Midbrain (tissue), 1 donor: ENCODE results near the gene MEIS2.

Experiments used
- DNase-seq: peaks from one replicate; lab custom pipeline; 2025; lab: John Stamatoyannopoulos, UW

MEIS2 gene

DNA sequence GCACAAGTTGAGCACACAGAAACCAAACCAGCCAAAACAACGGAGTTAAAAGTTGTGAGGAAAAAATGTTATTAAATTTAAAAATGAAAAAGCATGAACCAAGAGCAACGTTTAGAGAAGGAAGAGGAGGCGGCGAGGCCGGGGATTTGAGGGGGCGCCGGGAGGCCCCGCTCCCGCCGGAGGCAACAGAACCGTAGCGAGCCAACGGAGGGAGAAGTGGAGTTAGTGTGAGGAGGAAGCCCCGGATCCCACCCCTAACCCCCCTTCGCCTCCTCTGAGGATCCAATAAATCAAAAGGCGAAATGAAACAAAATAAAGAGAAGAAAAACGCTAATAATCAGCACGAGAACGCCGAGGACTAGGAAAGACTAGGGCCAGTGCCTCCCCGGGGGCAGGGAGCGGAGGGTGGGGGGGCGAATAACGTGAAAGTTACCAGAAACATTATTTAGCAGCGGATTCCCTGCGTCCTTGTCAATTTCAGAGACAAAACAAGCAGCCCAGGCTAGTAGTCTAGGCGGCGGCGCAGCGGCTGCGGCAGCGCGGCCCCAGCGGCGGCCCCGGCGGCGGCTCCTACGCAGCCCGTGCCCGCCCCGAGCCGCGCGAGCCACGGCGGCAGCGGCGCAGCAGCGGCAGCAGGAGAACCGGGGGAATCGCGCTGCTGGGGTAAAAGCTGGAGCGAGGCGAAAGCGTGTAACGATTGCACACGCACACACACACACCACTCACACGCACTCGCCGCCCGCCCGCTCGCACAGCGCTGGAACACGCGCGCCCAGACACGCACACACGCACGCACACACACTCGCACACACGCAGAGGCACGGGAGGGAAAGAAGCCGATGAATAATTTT lies 1.7 kb downstream of the MEIS2 start:
- peak; percentile 58 for DNase-seq

DNA sequence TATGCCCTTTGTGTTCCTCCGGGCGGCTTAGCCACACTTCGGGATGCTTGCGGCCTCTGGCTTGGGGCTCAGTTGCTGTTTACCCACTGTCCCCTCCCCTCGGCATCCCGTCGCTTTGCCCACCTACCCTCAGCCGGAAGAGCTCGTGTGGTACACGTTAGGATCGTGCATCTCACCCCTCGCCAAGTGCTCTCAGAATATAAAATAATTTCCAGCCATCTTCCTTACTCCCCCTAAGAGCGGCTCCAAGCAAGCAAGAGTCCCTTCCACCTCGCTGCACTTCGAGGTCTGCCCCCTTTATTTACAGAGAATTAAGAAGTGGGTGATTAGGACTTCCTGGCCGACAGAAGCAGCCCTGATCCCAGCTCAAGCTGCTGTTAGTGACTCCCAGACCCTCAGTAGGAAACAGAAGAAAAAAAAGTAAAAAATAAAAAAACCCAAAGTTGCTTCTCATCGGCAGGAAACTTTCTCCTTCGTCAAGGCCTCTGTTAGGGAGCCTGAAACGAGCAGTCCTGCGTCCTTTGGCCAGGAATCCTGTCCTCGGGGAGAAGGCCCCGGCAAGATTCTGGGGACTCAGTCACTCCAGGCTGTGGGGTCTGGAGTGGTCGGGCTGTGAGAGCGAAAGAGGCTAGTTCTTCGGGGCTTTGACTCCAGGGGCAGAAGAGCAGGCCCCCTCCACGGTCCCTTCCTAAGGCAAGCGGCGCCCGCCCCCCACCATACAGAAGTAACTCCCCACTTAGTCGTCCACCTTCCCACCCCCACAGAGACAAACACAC lies 3.0 kb downstream of the MEIS2 start:
- DNase-seq: no peak

DNA sequence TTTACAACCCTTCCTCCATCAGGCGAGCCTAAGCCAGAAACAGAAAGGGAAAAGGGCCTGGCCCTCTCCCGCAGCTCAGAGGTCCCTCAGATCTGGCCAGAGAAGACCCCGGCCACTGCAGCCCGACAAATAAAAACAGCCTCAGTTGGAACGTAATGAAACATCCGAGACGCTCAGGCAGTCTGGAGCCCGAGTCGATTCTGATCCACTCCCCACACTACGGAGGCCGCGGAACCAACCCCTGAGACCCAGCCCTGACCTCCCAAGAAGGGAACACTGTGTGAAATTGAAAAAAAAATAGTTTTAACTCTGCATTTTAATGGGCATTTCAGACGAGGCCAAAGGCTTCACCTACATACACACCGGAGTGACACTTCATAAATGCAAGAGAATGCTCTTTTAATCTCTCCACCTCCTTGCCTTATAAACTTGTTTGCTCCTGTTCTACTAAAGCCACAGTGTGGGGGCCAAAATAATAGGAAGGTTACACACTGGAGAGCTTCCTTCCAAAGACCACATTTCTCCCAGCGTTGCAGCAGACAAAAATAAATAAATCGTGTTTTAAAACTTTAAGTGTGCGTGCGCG lies 3.7 kb downstream of the MEIS2 start:
- DNase-seq: no peak

DNA sequence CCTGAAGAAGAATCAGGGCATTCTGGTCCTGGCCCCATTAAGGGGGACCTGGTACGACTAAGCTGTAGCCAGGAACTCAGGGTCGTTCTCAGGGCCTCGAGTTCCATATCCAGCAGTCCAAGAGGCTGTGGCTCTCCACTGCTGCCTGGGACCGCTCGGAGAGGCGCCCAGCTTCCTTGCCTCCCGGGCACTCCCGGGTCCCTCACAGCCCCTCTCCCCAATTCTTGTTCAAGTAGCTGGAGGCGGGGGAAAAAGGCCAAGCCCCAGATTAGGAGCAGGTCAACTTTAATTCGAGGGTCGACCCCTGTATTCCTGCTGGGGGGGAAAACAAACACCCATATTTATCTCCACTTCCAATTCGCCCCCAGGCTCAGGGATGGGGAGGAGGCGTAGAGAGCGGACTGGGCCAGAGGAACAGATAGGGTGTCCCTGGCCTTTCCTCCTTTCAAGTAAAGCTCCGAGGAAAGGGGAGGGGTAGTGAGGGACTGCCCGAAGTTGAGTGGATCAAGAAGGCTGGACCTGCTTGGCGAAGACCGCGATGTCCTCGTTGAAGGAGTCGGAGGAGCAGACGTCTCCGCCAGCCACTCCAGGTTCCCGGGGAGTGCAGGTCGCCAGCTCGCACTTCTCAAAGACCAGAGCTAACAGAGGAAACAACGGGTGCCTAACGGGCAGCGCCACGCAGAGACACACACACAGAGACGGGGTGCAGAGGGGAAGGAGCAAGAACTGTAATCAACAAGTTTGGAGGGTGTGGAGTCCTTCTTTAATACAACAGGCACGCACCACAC lies 4.4 kb downstream of the MEIS2 start:
- no peak for DNase-seq

DNA sequence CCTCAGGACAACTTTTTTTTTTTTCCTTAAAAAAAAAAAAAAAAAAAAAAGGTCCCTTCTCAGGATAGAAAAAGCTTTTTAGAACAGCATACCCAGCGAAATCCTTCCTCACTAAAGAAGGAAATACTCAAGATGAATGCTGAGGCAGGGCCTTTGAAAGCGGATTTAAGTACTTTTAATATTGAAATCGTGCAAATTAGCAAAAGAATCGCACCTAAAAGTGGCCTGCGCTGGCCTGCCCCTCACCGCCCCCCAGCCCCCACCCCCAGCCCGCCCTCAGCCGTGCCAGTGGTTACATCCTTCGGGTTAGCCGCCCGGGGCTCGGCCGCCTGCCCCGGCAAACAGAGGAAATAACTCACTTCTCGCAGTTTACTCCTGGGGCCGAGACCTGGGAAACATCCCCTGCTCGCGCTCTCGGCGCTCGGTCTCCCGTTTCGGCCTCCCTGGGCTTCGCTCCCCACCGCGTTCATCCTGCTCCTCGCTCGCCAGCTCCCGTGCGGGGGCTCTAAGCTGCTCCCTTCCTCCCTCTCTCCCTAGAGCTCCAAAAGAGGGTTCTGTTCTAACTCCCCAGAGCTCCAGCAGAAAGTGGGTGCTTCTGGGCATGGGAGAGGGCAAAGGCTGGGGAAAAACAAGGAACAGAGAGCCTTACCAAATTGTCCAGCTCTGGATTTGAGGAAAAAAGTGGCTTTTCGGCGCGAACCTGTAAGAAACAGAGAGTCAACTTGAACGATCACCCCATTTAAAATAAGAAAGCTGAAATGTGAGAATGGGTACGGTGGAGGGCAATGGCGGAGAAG lies 5.2 kb downstream of the MEIS2 start:
- DNase-seq: no peak

DNA sequence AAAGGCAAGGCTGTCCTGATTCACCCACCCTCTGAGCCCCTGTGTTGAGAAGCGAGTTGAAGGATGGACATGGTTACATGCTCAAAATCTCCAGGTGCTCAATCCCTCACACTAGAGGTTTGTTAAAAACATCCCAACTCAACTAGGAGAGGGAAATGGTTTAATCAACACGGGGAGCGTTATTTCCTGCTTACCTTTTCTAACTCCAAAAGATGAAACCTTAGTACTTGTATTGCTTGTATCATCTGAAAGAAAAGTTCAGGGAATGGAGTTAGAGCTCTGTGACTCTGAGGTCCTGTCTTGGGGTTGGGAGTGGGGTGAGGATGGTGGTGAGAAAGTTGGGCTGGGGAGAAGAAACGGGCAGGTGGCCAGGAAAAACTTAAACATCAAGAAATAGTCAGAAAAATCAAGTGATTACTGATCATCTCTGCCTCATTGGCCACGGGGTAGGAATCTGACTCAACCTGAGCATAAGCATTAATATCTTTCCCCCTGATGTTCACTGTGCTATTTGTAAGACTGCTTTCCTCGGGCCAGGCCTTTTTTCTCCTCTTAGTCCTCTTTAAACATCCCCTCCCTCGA lies 5.9 kb downstream of the MEIS2 start:
- no peak for DNase-seq

DNA sequence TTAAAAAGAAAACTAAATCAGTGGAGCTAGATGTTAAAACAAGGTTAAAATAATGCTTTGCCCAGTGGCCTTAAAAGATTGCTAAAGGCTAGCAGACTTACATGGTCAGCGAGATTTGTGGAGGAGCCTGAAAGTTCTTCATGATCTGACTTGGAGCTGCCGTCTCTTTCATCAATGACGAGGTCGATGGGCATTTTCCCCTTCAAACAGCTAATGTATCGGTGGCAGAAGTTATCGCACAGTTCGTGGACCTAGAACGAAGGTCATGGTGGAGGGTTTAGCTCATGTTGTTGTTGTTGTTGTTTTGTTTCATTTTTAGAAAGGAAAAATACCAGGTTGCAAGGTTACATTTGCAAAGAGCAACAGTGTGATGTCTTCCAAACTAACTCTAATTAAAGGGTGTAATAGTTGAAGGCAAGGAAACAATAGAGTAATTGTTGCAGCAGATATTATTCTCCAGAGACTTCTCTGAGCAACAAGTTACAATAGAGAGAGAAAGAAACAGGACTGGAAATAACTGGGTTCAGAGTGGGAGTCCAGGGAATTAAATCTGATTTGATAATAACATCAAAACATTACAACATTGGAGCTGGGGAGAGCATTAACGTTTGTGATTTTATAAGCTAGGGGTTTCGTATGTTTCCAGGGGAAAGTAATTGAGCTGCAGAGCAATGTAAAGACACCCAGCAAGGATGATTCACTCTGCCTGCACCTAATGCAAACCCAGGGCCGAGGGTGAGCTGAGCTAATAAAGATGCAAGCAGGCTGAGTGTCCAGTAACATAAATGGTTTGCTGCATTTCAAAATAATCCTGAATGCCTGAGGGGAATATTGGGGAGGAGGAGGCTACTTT lies 6.6 kb downstream of the MEIS2 start:
- DNase-seq: peak; percentile 16

DNA sequence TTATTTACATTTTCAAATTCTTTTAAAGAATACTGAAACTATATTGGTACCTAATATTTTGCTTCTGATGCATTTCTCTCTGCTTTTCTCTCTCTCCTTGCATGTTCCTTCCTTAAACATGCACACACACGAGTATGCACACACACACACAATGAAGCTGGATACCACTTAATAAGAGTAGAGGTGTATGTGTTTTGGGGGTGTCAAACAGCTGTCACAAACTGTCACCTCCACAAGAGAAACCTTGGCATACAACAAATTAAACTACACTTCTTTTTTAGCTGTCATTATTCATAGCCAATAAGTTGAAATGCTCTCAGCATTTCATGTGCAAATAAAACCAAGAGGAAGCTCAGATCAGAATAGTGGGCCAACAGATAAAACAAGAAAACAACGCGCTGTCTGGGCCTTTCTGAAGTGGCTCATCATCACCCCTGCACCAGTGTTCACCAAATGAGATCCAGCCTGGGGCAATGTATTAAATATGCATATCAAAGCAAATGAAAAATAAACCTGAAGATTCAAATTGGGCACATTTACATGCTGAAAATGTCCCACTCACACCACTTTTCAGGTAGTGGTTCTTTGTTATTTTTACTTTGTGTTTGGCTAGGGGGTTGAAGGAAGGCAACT lies 9.7 kb downstream of the MEIS2 start:
- no peak for DNase-seq

DNA sequence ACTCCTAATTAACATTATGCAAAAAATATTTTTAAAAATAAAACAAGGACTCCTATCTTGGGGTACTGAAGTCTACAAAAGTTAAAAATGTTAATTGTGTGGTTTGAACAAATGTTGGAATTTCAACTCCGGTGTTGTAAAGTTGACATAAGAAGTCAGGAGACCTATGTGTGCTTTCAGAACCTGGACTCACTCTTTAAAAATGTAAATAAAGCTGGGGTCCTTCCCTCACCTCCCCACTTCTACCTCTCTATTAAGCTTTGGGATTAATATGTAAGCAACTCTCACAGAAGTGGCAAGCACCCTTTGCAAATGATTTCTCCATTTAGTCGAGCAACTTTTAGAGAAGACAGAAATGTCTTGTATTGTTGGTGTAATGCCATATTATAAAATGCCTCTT lies 11.9 kb downstream of the MEIS2 start:
- DNase-seq: no peak

DNA sequence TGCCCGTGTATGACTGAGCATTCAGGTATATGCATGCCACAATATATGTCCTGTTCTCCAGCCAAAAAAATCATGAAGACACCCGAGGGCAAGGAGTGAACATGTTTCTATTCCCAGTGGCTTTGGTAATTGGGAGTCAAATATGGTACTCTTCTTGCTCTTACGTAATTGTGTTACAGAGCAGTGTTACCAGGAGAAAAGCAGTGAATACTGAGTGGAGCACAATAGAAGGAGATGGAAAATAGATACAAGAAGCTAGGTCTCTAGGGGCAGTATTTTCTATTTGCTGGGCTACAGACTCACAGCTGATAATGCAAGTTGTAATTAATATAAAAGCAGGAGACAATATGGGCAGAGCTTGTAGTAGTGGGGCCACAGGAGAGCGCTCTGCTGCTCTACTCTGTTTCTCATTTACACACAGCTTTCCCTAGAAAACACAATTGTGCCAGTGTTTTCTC lies 13.2 kb downstream of the MEIS2 start:
- DNase-seq: no peak

DNA sequence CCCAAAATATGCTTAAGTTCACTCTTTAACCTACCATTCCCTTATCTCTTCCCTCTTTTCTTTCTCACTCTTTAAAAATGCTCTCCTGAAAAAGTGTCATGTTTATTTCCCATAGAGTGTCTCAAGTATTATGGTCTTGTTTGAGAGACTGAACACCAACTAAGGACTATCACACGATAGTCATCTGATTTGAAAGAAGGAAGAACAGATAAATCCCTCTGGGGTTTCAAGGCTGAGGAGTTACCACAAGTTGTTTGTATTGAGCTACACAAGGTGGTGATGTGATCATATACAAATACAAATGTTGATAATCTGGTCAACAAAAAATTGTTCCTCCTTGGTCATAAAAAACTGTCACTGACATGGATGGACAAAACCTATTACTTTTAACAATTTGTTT lies 13.8 kb downstream of the MEIS2 start:
- no peak for DNase-seq

DNA sequence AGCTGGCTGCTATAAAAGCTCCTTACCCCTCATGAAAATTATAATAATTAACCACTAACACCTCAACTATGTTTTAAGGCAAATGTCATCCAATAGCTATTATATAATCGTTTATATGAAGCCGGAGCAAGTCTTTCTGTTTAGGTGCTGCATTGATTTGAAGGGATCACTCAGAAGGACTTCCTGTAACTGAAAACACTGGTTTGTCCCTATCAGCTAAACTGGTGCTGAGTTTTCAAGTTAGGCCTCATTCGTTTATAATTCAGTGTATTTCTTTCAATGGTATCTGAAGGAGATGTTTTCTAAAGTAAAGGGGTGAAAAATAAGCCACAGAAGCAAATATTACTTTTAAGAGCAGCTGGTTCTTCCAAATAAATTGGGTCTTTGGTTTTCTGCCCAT lies 14.2 kb downstream of the MEIS2 start:
- DNase-seq: no peak

DNA sequence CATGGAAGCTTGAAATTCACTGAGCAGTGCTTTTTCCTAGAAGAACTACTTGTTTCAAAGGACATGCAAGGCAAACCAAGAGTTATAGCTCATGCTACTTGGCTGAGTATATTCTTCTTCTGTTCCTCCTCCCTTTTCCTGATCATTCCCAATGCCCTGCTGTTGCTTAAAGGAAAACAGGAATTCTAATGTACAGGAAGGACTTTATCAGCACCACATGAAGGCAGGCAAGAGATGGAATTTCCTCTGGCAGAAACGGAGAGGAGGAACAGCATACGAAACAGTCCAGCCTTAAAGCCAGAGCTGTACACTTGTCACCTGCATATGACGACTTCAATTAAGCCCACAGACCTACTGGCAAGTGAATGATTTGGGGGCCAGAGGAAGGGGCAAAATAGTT lies 15.7 kb downstream of the MEIS2 start:
- DNase-seq: no peak

DNA sequence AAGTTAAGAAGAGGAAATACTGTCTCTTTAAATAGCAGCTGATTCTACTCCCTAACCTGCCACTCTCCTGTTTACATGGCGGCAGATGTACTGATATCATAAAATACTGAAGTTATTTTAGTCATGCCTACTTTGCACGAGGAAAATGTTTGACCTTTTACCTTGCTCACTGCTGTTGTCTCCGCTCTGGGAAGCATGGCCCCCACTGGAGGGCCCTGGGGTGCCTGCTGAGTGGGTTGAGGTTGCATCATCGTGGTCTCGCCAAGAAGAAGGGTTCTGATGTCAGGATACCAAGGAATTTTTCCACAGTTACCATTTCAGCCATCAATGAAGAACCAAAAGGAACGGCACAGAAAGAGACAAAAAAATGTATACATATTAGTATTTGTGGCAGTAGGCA lies 16.7 kb downstream of the MEIS2 start:
- no peak for DNase-seq

DNA sequence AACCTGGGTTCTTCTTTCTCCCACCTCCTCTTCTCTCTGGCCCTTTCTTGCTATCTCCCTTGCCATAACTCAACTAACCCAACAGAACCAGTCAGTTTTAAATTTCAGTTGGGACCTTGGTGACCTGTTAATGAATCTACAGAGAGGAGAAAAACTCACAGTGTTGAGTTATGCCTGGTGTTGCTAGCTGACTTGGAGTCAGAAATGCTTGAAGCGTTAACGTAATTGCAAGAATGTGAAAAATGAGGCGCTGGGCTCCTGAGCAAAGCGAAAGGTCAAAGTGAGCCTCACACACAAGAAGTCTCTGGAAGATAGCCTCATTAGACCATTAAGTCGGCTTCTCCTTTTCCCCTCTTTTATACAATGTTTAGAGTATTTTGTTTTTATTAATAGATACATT lies 18.4 kb downstream of the MEIS2 start:
- no peak for DNase-seq

DNA sequence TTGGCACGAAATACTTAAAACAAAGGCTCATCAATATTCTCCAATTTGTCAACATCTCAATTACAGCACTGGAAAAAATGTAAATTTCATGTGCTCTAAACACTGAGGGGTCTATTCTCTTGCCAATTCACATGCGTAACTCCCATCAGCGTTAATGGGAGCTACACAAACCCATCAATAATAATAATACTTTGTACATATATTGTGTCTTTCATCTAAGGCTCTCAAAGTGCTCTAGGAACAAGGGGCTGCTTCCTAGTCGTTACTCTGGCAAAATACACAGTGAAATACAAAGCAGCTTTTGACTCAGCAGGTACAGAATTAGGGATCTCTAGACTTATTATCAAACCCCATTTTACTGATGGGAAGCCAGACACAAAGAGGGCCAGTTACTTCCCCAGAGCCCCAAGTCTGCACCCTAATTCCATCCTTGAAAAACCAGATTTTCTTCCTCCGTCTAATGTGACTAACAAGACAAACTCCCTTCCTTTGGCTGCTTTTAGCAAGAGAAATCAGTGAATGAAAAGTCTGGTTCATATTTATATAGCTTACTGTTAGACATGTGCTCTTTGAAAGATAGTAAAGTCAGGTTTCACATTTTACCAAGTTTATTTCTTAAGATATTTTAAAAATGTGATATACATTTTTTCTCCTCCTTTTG lies 20.0 kb downstream of the MEIS2 start:
- no peak for DNase-seq

DNA sequence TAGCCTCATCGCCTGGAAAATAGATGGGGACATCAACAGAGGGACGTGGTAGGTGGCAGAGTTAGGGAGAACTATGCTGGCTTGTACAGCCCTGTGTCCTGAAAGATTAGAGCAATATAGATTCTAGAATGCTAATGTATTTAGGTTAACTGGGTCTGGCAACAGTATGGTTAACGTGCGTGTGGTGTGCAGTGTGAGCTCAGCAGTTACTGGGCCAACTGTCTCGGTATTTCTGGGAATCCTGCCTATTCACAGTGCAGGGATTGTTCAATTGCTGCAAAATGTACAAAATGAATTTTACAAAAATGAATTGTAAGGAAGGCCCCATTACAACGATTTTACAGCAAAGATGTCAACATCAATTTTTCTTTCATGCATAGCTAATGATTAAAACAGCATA lies 20.6 kb downstream of the MEIS2 start:
- peak; percentile 44 for DNase-seq

DNA sequence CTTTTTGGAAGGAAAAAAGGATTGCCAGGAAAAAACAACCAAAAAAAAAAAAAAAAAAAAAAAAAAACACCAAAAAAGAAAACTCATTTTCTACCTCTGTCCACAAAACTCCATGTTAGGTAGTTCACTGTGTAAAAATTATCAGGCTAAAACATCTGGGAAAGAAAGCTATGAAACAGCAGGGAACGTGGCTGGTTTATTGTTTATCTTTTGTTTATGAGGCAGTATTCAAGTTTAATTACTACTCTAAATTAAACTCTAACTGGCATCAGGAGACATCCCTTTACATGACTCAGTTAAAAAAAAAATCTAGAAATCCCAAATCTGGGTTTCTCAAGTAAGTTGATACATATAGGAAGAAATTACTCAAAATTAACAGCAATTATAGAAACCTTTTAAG lies 21.8 kb downstream of the MEIS2 start:
- DNase-seq: no peak
